PFSK-1 (cell line): ENCODE measurements around the gene MGLL.

Experiments used
- POLR2AphosphoS5 ChIP-seq: IDR thresholded peaks from 2 replicates; pipeline ENCODE4 v1.6.1; 2012; ENCODE audit warnings: low read depth, mild to moderate bottlenecking, control low read depth, low read length, moderate library complexity
- TF ChIP-seq, protein P1 (sequence below), 2 experiments: IDR thresholded peaks; 2 replicates each; pipeline versions ENCODE4 v1.6.1 to v1.8.0; 2011 to 2012; ENCODE audit warnings: low read depth in 2 of 2, low read length in 2 of 2, control low read depth in 1 of 2, inconsistent platforms in 1 of 2, mild to moderate bottlenecking in 1 of 2, moderate library complexity in 1 of 2; ENCODE audit not compliant: insufficient read depth in 1 of 2

DNA sequence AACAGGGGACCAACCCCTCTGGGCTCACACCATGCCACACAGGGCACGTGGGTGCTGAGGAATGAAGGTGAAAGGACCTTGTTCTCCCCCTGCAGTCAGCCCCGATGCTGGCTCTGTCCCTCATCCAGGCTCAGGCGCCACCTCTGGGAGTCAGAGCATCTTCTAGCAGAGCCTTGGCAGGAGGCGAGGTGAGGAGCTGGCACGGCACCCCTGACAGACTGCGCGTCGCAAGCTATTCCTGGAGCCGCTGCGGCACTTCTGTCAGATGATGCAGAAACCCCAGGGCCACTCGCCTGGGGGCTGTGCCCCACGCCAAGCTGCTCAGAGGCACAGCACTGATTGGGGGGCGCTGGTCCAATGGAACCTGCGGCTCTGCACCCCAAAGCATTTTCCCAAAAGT, 62.0 kb downstream of the MGLL start:
- TF ChIP-seq POLR2AphosphoS5, result no peak
- TF ChIP-seq, protein P1, sequence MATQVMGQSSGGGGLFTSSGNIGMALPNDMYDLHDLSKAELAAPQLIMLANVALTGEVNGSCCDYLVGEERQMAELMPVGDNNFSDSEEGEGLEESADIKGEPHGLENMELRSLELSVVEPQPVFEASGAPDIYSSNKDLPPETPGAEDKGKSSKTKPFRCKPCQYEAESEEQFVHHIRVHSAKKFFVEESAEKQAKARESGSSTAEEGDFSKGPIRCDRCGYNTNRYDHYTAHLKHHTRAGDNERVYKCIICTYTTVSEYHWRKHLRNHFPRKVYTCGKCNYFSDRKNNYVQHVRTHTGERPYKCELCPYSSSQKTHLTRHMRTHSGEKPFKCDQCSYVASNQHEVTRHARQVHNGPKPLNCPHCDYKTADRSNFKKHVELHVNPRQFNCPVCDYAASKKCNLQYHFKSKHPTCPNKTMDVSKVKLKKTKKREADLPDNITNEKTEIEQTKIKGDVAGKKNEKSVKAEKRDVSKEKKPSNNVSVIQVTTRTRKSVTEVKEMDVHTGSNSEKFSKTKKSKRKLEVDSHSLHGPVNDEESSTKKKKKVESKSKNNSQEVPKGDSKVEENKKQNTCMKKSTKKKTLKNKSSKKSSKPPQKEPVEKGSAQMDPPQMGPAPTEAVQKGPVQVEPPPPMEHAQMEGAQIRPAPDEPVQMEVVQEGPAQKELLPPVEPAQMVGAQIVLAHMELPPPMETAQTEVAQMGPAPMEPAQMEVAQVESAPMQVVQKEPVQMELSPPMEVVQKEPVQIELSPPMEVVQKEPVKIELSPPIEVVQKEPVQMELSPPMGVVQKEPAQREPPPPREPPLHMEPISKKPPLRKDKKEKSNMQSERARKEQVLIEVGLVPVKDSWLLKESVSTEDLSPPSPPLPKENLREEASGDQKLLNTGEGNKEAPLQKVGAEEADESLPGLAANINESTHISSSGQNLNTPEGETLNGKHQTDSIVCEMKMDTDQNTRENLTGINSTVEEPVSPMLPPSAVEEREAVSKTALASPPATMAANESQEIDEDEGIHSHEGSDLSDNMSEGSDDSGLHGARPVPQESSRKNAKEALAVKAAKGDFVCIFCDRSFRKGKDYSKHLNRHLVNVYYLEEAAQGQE (IDR thresholded peaks at IDR 0.05; ENCODE audit: insufficient read depth in 1 of 2, low read depth in 2 of 2, low read length in 2 of 2), result no peak
